ENCODE measurements around the gene ARSH. TPM values are rescaled to one million over a fixed set of nuclear protein-coding genes. Genes with fewer than 3 reads are reported as not detected.

ARSH gene
- total RNA-seq, 1 experiment from 2014 or later = not detected

GRCh38 chrX:3076416-3076991 is 70.2 kb downstream of the ARSH start (continued):
- TF ChIP-seq CBX3 (IDR thresholded peaks at IDR 0.05; ENCODE audit: low read depth) (no peak), JUND (IDR thresholded peaks at IDR 0.05) (no peak), ZBTB33 (IDR thresholded peaks at IDR 0.05; ENCODE audit: extremely low read depth, insufficient replicate concordance, low read length) (no peak), EGR1 (IDR thresholded peaks at IDR 0.05; ENCODE audit: low read depth) (no peak), EZH2phosphoT487 (IDR thresholded peaks at IDR 0.05; ENCODE audit: borderline replicate concordance) (no peak), RAD21 (IDR thresholded peaks at IDR 0.05; ENCODE audit: low read depth) (no peak)

Other genes with a start within 250 kb of the ARSH start
- gene GYG2, start 177.6 kb upstream of the ARSH start, total RNA-seq (2021; ENCODE audit: unreplicated experiment) = not detected
- gene ARSD, start 77.2 kb upstream of the ARSH start, total RNA-seq (2021; ENCODE audit: unreplicated experiment) = 8.0 TPM
- not detected for gene ARSF, start 34.9 kb downstream of the ARSH start, total RNA-seq (2021; ENCODE audit: unreplicated experiment)